ENCODE measurements around the gene MYCBPAP.

MYCBPAP gene

GRCh38 chr17:50550661-50551432 lies 42.6 kb downstream of the MYCBPAP start:
- DNase-seq (ENCODE audit: low read depth in 2 of 2, low spot score in 1 of 2) = no peak

GRCh38 chr17:50551433-50551815 lies 43.2 kb downstream of the MYCBPAP start:
- no peak for DNase-seq (ENCODE audit: low read depth in 2 of 2, low spot score in 1 of 2)

- no peak for DNase-seq (ENCODE audit: low read depth in 2 of 2, low spot score in 1 of 2)
Observed at GRCh38 chr17:50551884-50552283, 43.6 kb downstream of the MYCBPAP start.

- no peak for DNase-seq (ENCODE audit: low read depth in 2 of 2, low spot score in 1 of 2)
Observed at GRCh38 chr17:50554201-50554600, 46.0 kb downstream of the MYCBPAP start.

GRCh38 chr17:50556803-50557202 lies 48.6 kb downstream of the MYCBPAP start:
- no peak for DNase-seq (ENCODE audit: low read depth in 2 of 2, low spot score in 1 of 2)

- no peak for DNase-seq (ENCODE audit: low read depth in 2 of 2, low spot score in 1 of 2)
Observed at GRCh38 chr17:50557630-50558029, 49.4 kb downstream of the MYCBPAP start.

GRCh38 chr17:50558091-50558490 lies 49.9 kb downstream of the MYCBPAP start:
- DNase-seq (ENCODE audit: low read depth in 2 of 2, low spot score in 1 of 2) = no peak

- DNase-seq (ENCODE audit: low read depth in 2 of 2, low spot score in 1 of 2) = no peak
Observed at GRCh38 chr17:50558581-50558940, 50.3 kb downstream of the MYCBPAP start.

GRCh38 chr17:50558941-50559614 lies 50.8 kb downstream of the MYCBPAP start:
- no peak for DNase-seq (ENCODE audit: low read depth in 2 of 2, low spot score in 1 of 2)

- DNase-seq (ENCODE audit: low read depth in 2 of 2, low spot score in 1 of 2) = no peak
Observed at GRCh38 chr17:50559674-50560184, 51.5 kb downstream of the MYCBPAP start.

- DNase-seq (ENCODE audit: low read depth in 2 of 2, low spot score in 1 of 2) = peak; percentile 57 to 70
Observed at GRCh38 chr17:50560185-50560824, 52.1 kb downstream of the MYCBPAP start, which contains the start of gene CACNA1G. Gene CACNA1G, plus strand, starts transcription at chr17:50560715. Its CDS starts 745 bp downstream, at chr17:50561460.

GRCh38 chr17:50560931-50561745 lies 52.9 kb downstream of the MYCBPAP start:
- DNase-seq (ENCODE audit: low read depth in 2 of 2, low spot score in 1 of 2) = no peak

- no peak for DNase-seq (ENCODE audit: low read depth in 2 of 2, low spot score in 1 of 2)
Observed at GRCh38 chr17:50561746-50562141, 53.5 kb downstream of the MYCBPAP start.

GRCh38 chr17:50562242-50563091 lies 54.2 kb downstream of the MYCBPAP start:
- DNase-seq (ENCODE audit: low read depth in 2 of 2, low spot score in 1 of 2) = no peak

GRCh38 chr17:50563092-50563511 lies 54.9 kb downstream of the MYCBPAP start:
- no peak for DNase-seq (ENCODE audit: low read depth in 2 of 2, low spot score in 1 of 2)

- DNase-seq (ENCODE audit: low read depth in 2 of 2, low spot score in 1 of 2) = no peak
Observed at GRCh38 chr17:50564916-50565315, 56.7 kb downstream of the MYCBPAP start.

- DNase-seq (ENCODE audit: low read depth in 2 of 2, low spot score in 1 of 2) = no peak
Observed at GRCh38 chr17:50565402-50566350, 57.4 kb downstream of the MYCBPAP start.

GRCh38 chr17:50566886-50567285 lies 58.6 kb downstream of the MYCBPAP start:
- DNase-seq (ENCODE audit: low read depth in 2 of 2, low spot score in 1 of 2) = no peak

GRCh38 chr17:50568659-50569058 lies 60.4 kb downstream of the MYCBPAP start:
- no peak for DNase-seq (ENCODE audit: low read depth in 2 of 2, low spot score in 1 of 2)

Measured in stimulated activated CD8-positive, alpha-beta memory T cell treated with anti-CD3 and anti-CD28 coated beads, Interleukin-4, amount 100 ng/mL, for 1 hour (primary cell).